ENCODE results near the gene ASAP2.

Gene ASAP2

GRCh38 chr2:9419541-9419940, 212.9 kb downstream of the ASAP2 start:
- no peaks in the 10 kb centered on the region for H3K27me3 ChIP-seq (ENCODE audit: insufficient read depth, poor library complexity, severe bottlenecking)
- no peak overlapping the region for H3K27ac ChIP-seq (replicated peaks)
- no peak overlapping the region for H3K4me3 ChIP-seq (replicated peaks; ENCODE audit: insufficient read depth, low read length)
- TF ChIP-seq, protein P1, sequence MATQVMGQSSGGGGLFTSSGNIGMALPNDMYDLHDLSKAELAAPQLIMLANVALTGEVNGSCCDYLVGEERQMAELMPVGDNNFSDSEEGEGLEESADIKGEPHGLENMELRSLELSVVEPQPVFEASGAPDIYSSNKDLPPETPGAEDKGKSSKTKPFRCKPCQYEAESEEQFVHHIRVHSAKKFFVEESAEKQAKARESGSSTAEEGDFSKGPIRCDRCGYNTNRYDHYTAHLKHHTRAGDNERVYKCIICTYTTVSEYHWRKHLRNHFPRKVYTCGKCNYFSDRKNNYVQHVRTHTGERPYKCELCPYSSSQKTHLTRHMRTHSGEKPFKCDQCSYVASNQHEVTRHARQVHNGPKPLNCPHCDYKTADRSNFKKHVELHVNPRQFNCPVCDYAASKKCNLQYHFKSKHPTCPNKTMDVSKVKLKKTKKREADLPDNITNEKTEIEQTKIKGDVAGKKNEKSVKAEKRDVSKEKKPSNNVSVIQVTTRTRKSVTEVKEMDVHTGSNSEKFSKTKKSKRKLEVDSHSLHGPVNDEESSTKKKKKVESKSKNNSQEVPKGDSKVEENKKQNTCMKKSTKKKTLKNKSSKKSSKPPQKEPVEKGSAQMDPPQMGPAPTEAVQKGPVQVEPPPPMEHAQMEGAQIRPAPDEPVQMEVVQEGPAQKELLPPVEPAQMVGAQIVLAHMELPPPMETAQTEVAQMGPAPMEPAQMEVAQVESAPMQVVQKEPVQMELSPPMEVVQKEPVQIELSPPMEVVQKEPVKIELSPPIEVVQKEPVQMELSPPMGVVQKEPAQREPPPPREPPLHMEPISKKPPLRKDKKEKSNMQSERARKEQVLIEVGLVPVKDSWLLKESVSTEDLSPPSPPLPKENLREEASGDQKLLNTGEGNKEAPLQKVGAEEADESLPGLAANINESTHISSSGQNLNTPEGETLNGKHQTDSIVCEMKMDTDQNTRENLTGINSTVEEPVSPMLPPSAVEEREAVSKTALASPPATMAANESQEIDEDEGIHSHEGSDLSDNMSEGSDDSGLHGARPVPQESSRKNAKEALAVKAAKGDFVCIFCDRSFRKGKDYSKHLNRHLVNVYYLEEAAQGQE (IDR thresholded peaks at IDR 0.05; ENCODE audit: insufficient replicate concordance, low read depth): no peak
- no peak for TF ChIP-seq POLR2AphosphoS5 (IDR thresholded peaks at IDR 0.05; ENCODE audit: low read depth)
- no peak for TF ChIP-seq SPI1 (IDR thresholded peaks at IDR 0.05; ENCODE audit: borderline replicate concordance, low read depth)
- TF ChIP-seq GABPA (IDR thresholded peaks at IDR 0.05; ENCODE audit: low read depth): no peak
- TF ChIP-seq CTCF (IDR thresholded peaks at IDR 0.05; ENCODE audit: insufficient read depth, low read length): no peak
- no peak for DNase-seq (ENCODE audit: low read depth in 1 of 2, low spot score in 1 of 2)

- Histone ChIP-seq H3K4me3 (replicated peaks; ENCODE audit: insufficient read depth, low read length) (no peak overlapping the region), H3K27ac (replicated peaks) (no peak overlapping the region), H3K27me3 (ENCODE audit: insufficient read depth, poor library complexity, severe bottlenecking) (no peaks in the 10 kb centered on the region)
- DNase-seq (ENCODE audit: low read depth in 1 of 2, low spot score in 1 of 2): no peak
- TF ChIP-seq CTCF (IDR thresholded peaks at IDR 0.05; ENCODE audit: insufficient read depth, low read length) (no peak), POLR2AphosphoS5 (IDR thresholded peaks at IDR 0.05; ENCODE audit: low read depth) (no peak), GABPA (IDR thresholded peaks at IDR 0.05; ENCODE audit: low read depth) (no peak), SPI1 (IDR thresholded peaks at IDR 0.05; ENCODE audit: borderline replicate concordance, low read depth) (no peak)
- TF ChIP-seq, protein P1 (IDR thresholded peaks at IDR 0.05; ENCODE audit: insufficient replicate concordance, low read depth): no peak
These were observed 213.9 kb downstream of the ASAP2 start for GRCh38 chr2:9420495-9420894.

- H3K27me3 ChIP-seq (ENCODE audit: insufficient read depth, poor library complexity, severe bottlenecking): no peaks in the 10 kb centered on the region
- peak; percentile 38 to 46 for DNase-seq (ENCODE audit: low read depth in 1 of 2, low spot score in 1 of 2)
- TF ChIP-seq, protein P1 (IDR thresholded peaks at IDR 0.05; ENCODE audit: insufficient replicate concordance, low read depth): no peak
- H3K4me3 ChIP-seq (replicated peaks; ENCODE audit: insufficient read depth, low read length): peak overlapping the region; percentile 87
- peak overlapping the region; percentile 95 for H3K27ac ChIP-seq (replicated peaks)
These were observed 215.9 kb downstream of the ASAP2 start for GRCh38 chr2:9422321-9423099.
